GM20000 (cell line): ENCODE measurements around the gene VSIG10L2.

Experiments used
- DNase-seq: peaks from one replicate; pipeline ENCODE4 v3.0.0; 2012; ENCODE audit warnings: low spot score
- TF ChIP-seq, protein P1 (sequence below): IDR thresholded peaks from 2 replicates; pipeline ENCODE4 v1.5.1; 2012; ENCODE audit warnings: mild to moderate bottlenecking, control low read depth; ENCODE audit errors: extremely low read depth, missing control alignments

VSIG10L2 gene

GRCh38 chr11:125954945-125955640, 9.2 kb downstream of the VSIG10L2 start:
- TF ChIP-seq, protein P1, sequence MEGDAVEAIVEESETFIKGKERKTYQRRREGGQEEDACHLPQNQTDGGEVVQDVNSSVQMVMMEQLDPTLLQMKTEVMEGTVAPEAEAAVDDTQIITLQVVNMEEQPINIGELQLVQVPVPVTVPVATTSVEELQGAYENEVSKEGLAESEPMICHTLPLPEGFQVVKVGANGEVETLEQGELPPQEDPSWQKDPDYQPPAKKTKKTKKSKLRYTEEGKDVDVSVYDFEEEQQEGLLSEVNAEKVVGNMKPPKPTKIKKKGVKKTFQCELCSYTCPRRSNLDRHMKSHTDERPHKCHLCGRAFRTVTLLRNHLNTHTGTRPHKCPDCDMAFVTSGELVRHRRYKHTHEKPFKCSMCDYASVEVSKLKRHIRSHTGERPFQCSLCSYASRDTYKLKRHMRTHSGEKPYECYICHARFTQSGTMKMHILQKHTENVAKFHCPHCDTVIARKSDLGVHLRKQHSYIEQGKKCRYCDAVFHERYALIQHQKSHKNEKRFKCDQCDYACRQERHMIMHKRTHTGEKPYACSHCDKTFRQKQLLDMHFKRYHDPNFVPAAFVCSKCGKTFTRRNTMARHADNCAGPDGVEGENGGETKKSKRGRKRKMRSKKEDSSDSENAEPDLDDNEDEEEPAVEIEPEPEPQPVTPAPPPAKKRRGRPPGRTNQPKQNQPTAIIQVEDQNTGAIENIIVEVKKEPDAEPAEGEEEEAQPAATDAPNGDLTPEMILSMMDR, result no peak
- DNase-seq, result no peak

- TF ChIP-seq, protein P1, result no peak
- no peak for DNase-seq
Observed at GRCh38 chr11:125955856-125956255, 10.0 kb downstream of the VSIG10L2 start.

GRCh38 chr11:125956391-125957134, 10.7 kb downstream of the VSIG10L2 start:
- DNase-seq, result no peak
- TF ChIP-seq, protein P1, result no peak

GRCh38 chr11:125957618-125958332, 11.9 kb downstream of the VSIG10L2 start:
- DNase-seq, result no peak
- TF ChIP-seq, protein P1, result no peak

DNA sequence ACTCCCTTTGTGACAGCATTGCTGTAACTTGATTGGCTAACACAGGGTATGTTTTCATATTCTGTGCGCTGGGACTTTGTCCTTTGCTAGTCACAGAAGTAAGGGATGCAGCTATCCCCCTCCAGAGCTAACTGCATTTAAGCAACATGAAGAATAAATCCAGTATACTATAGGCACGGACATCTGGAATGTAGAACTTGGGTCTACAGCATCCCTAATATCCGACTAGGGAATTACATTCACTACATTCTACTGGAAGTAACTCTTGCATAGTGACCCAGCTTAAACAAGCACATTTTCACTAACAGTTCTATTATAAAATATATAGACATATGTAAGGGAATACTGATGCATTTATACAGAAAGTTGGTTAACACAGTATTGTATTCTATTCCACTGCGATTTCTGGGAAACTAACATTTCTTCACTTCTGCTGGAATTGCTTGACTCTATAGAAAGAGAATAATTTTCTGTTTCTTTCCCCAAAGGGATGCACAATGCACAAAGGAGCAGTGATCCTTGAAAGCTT, 13.1 kb downstream of the VSIG10L2 start:
- DNase-seq, result no peak
- TF ChIP-seq, protein P1, result no peak

- DNase-seq, result no peak
- TF ChIP-seq, protein P1, result no peak
Observed at GRCh38 chr11:125959511-125959910, 13.7 kb downstream of the VSIG10L2 start.

GRCh38 chr11:125959931-125960330, 14.1 kb downstream of the VSIG10L2 start:
- TF ChIP-seq, protein P1, result no peak
- no peak for DNase-seq
